Upper lobe of left lung (tissue), 6 donors: ENCODE results near the gene TOMM20. TPM values are rescaled to one million over a fixed set of nuclear protein-coding genes. Genes with fewer than 3 reads are reported as not detected.
"Not testable (repeated sequence)": the region's sequence is repeated elsewhere in the genome, so short reads cannot be mapped to it uniquely, and the experiment has no call there.

Experiments
- ATAC-seq, 2 donors: fragments of 200-7000 bp; cut with Tn5 transposase; one replicate each; pipeline ENCODE4 v1.9.1; 2022; ENCODE audit warnings: mild to moderate bottlenecking in 2 of 2, moderate library complexity in 2 of 2; ENCODE audit not compliant: low FRiP score in 2 of 2
- DNase-seq, 2 donors: peaks; one replicate each; pipeline ENCODE4 v3.0.0-alpha.2; 2019 to 2020
- H3K27ac ChIP-seq, 4 donors: fragments of 200-600 bp; sonication (generic); one replicate each; pipeline ENCODE4 v1.5.1; 2016 to 2019
- H3K27me3 ChIP-seq, 4 donors: fragments of 200-600 bp; sonication (generic); one replicate each; pipeline ENCODE4 v1.5.1; 2017 to 2019
- H3K36me3 ChIP-seq, 4 donors: fragments of 200-600 bp; sonication (generic); one replicate each; pipeline ENCODE4 v1.5.1; 2016 to 2019
- H3K4me1 ChIP-seq, 4 donors: fragments of 200-600 bp; sonication (generic); one replicate each; pipeline ENCODE4 v1.5.1; 2018 to 2019
- H3K4me3 ChIP-seq, 4 donors: fragments of 200-600 bp; sonication (generic); one replicate each; pipeline ENCODE4 v1.5.1; 2017 to 2019; ENCODE audit warnings: mild to moderate bottlenecking in 2 of 4, moderate library complexity in 1 of 4
- H3K9me3 ChIP-seq, 4 donors: fragments of 200-600 bp; sonication (generic); one replicate each; pipeline ENCODE4 v1.5.1; 2018 to 2019
- CTCF ChIP-seq, 6 experiments: fragments of 450-650 bp in 4 of 6; fragments of 200-600 bp in 2 of 6; sonication (generic) in 2 of 6; IDR thresholded peaks; one replicate each; pipeline ENCODE4 v1.5.1; 2016 to 2019; ENCODE audit warnings: antibody characterized with exemption in 6 of 6
- EP300 ChIP-seq, 4 donors: sonication (generic); formaldehyde crosslinking; IDR thresholded peaks; one replicate each; pipeline ENCODE4 v1.5.1; 2017; ENCODE audit warnings: antibody characterized with exemption in 4 of 4, control low read depth in 2 of 4
- POLR2A ChIP-seq, 4 donors: fragments of 450-650 bp; IDR thresholded peaks; one replicate each; pipeline ENCODE4 v1.5.1; 2016 to 2017; ENCODE audit warnings: antibody characterized with exemption in 4 of 4, mild to moderate bottlenecking in 2 of 4
- POLR2AphosphoS5 ChIP-seq, 2 donors: sonication (generic); formaldehyde crosslinking; IDR thresholded peaks; one replicate each; pipeline ENCODE4 v1.5.1; 2017; ENCODE audit warnings: antibody characterized with exemption in 2 of 2
- WGBS, 2 donors: methylation state at CpG; one replicate each; pipeline ENCODE4 v1.1.5; 2017 to 2018; 5-methylcytosine and 5-hydroxymethylcytosine counted together
- total RNA-seq, 6 donors: library from RNA; depleted of rRNA in 4 of 6; stranded (reverse); fragments of >200 nt in 4 of 6; gene quantifications; one replicate each; pipeline versions ENCODE4 v1.1.0 to v1.2.1, GENCODE V29; 2016 to 2021
- donor health status: DM: no; HTN: no; CAD: no; lungs with moderate emphysema.
- donor health status: DM: no; HTN: yes; CAD: no; lungs with severe emphysema.

The TOMM20 gene
- total RNA-seq, 6 donors from 2014 or later: 37.6 to 124 (median 89.8) TPM

GRCh38 chr1:235091319-235092044 is 37.2 kb downstream of the TOMM20 start:
- not testable (repeated sequence) for H3K27ac ChIP-seq, H3K27me3 ChIP-seq, H3K4me3 ChIP-seq, DNase-seq, ATAC-seq, H3K36me3 ChIP-seq, H3K9me3 ChIP-seq
- H3K4me1 ChIP-seq: peaks cover 4 to 12% (median 10%) of the 10 kb centered on the region in 4 donors
- 91 to 93% methylated on average over 19 to 20 of the region's 20 CpGs for WGBS, 2 donors

GRCh38 chr1:235090406-235091069 is 38.1 kb downstream of the TOMM20 start:
- Histone ChIP-seq H3K27me3 (no peaks in the 10 kb centered on the region), H3K9me3 (no peaks in the 10 kb centered on the region), H3K36me3 (no peaks in the 10 kb centered on the region), H3K4me3 (no peak overlapping the region), H3K27ac (no peak overlapping the region), H3K4me1 (peaks cover 4 to 12% (median 10%) of the 10 kb centered on the region in 4 donors)
- WGBS, 2 donors: 70 to 73% methylated on average over 17 to 20 of the region's 20 CpGs
- TF ChIP-seq POLR2AphosphoS5 (IDR thresholded peaks at IDR 0.05): no peak
- TF ChIP-seq EP300 (IDR thresholded peaks at IDR 0.05): no peak
- TF ChIP-seq CTCF (IDR thresholded peaks at IDR 0.05): no peak
- no peak for TF ChIP-seq POLR2A (IDR thresholded peaks at IDR 0.05)
- DNase-seq (no peak), ATAC-seq (no peak)

- H3K4me3 ChIP-seq: no peak overlapping the region
- no peak for ATAC-seq
- no peak overlapping the region for H3K27ac ChIP-seq
- peaks cover 6 to 14% (median 10%) of the 10 kb centered on the region in 4 donors for H3K4me1 ChIP-seq
- WGBS, 2 donors: 95 to 96% methylated on average over 6 of the region's 7 CpGs
- no peaks in the 10 kb centered on the region for H3K27me3 ChIP-seq
- DNase-seq: no peak
- no peaks in the 10 kb centered on the region for H3K9me3 ChIP-seq
- no peak for TF ChIP-seq CTCF (IDR thresholded peaks at IDR 0.05)
- TF ChIP-seq POLR2AphosphoS5 (IDR thresholded peaks at IDR 0.05): no peak
- no peak for TF ChIP-seq POLR2A (IDR thresholded peaks at IDR 0.05)
- TF ChIP-seq EP300 (IDR thresholded peaks at IDR 0.05): no peak
- no peaks in the 10 kb centered on the region for H3K36me3 ChIP-seq
Measured at GRCh38 chr1:235088907-235089306, 39.7 kb downstream of the TOMM20 start.

- ATAC-seq: no peak
- H3K4me1 ChIP-seq: peaks cover 7 to 14% (median 11%) of the 10 kb centered on the region in 4 donors
- TF ChIP-seq POLR2AphosphoS5 (IDR thresholded peaks at IDR 0.05) (no peak), EP300 (IDR thresholded peaks at IDR 0.05) (no peak), CTCF (IDR thresholded peaks at IDR 0.05) (no peak), POLR2A (IDR thresholded peaks at IDR 0.05) (no peak)
Measured at GRCh38 chr1:235088430-235088829, 40.2 kb downstream of the TOMM20 start.

GRCh38 chr1:235087906-235088305 is 40.7 kb downstream of the TOMM20 start:
- Histone ChIP-seq H3K27ac (no peak overlapping the region), H3K9me3 (no peaks in the 10 kb centered on the region), H3K27me3 (no peaks in the 10 kb centered on the region), H3K4me1 (peaks cover 11 to 15% (median 12%) of the 10 kb centered on the region in 4 donors), H3K4me3 (no peak overlapping the region), H3K36me3 (no peaks in the 10 kb centered on the region)
- ATAC-seq: no peak
- 91 to 92% methylated on average over 6 of the region's 6 CpGs for WGBS, 2 donors
- TF ChIP-seq EP300 (IDR thresholded peaks at IDR 0.05) (no peak), POLR2AphosphoS5 (IDR thresholded peaks at IDR 0.05) (no peak), POLR2A (IDR thresholded peaks at IDR 0.05) (no peak)
- DNase-seq: no peak

More at GRCh38 chr1:235088430-235088829, 40.2 kb downstream of the TOMM20 start:
- H3K27ac ChIP-seq: no peak overlapping the region
- H3K27me3 ChIP-seq: no peaks in the 10 kb centered on the region
- DNase-seq: no peak
- 82 to 84% methylated on average over 6 of the region's 6 CpGs for WGBS, 2 donors
- no peaks in the 10 kb centered on the region for H3K9me3 ChIP-seq
- H3K4me3 ChIP-seq: no peak overlapping the region
- no peaks in the 10 kb centered on the region for H3K36me3 ChIP-seq

- WGBS, 2 donors: 91 to 93% methylated on average over 12 of the region's 12 CpGs
- H3K27ac ChIP-seq, DNase-seq, H3K36me3 ChIP-seq, ATAC-seq, H3K9me3 ChIP-seq, H3K27me3 ChIP-seq, H3K4me3 ChIP-seq: not testable (repeated sequence)
- peaks cover 19 to 25% (median 22%) of the 10 kb centered on the region in 4 donors for H3K4me1 ChIP-seq
Measured at GRCh38 chr1:235085411-235086117, 43.1 kb downstream of the TOMM20 start.

- H3K4me1 ChIP-seq: peaks cover 52 to 70% (median 55%) of the 10 kb centered on the region in 4 donors
- H3K9me3 ChIP-seq, ATAC-seq, DNase-seq, H3K36me3 ChIP-seq, H3K4me3 ChIP-seq, H3K27me3 ChIP-seq: not testable (repeated sequence)
- peak overlapping the region in 3 of 4 donors; percentile 73 to 94 (median 92) for H3K27ac ChIP-seq
- 97 to 100% methylated on average over 5 of the region's 5 CpGs for WGBS, 2 donors
Measured at GRCh38 chr1:235080788-235081187, 47.8 kb downstream of the TOMM20 start.

- not testable (repeated sequence) for DNase-seq, H3K9me3 ChIP-seq, H3K27me3 ChIP-seq, H3K36me3 ChIP-seq, H3K4me3 ChIP-seq, ATAC-seq
- WGBS, 2 donors: 96 to 97% methylated on average over 4 of the region's 4 CpGs
- H3K27ac ChIP-seq: peak overlapping the region; percentile 50 to 94 (median 82)
- peaks cover 57 to 75% (median 60%) of the 10 kb centered on the region in 4 donors for H3K4me1 ChIP-seq
Measured at GRCh38 chr1:235080297-235080657, 48.4 kb downstream of the TOMM20 start.
